Measurements from ENCODE around the gene VAV1.

DNA sequence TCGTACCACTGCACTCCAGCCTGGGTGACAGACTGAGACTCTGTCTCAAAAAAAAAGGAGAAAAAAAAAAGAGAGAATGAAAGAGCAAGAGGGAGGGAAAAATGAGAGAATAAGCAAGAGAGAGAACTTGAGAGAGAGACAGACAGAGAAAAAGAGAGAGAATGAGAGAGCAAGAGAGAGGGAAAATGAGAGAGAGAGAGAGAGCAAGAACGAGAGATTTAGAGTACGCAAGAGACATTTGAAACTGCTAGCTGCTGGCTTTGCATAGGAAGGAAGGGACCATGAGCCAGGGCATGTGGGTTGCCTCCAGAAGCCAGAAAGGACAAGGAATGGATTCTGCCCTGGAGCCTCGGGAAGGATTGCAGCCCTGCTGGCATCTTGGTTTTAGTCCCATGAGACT is 105.3 kb downstream of the VAV1 start:
- TF ChIP-seq, protein P1, sequence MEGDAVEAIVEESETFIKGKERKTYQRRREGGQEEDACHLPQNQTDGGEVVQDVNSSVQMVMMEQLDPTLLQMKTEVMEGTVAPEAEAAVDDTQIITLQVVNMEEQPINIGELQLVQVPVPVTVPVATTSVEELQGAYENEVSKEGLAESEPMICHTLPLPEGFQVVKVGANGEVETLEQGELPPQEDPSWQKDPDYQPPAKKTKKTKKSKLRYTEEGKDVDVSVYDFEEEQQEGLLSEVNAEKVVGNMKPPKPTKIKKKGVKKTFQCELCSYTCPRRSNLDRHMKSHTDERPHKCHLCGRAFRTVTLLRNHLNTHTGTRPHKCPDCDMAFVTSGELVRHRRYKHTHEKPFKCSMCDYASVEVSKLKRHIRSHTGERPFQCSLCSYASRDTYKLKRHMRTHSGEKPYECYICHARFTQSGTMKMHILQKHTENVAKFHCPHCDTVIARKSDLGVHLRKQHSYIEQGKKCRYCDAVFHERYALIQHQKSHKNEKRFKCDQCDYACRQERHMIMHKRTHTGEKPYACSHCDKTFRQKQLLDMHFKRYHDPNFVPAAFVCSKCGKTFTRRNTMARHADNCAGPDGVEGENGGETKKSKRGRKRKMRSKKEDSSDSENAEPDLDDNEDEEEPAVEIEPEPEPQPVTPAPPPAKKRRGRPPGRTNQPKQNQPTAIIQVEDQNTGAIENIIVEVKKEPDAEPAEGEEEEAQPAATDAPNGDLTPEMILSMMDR (IDR thresholded peaks at IDR 0.05): no peak
- TF ChIP-seq EP300 (IDR thresholded peaks at IDR 0.05): no peak

All from tibial nerve (tissue), 4 donors.